Activated CD4-positive, alpha-beta T cell treated with anti-CD3 and anti-CD28 coated beads for 4 hours (primary cell): Measurements from ENCODE around the gene CELF2.

Experiments
- DNase-seq, 2 donors: peaks; one replicate each; pipeline ENCODE4 v3.0.0-alpha.2; 2020

The CELF2 gene

DNA sequence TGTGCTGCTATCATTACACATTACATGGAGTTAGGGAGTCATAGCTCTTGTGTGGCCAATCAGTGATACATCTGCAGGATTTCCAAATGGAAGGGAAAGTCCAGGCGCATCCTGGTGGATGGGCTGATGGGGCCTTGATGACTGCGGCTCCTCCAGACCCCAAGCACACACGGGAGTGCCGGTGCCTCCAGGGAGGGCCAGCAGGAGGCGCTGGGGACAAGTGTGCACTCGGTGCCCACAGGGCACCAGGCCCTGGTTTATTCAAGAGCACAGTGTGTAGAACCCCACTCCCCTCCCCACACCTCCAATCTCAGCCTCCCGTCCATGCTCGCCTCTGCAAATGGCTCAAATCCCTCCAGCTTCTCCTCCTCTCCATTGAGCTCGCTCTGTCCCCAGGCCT, 349.8 kb downstream of the CELF2 start:
- no peak for DNase-seq

DNA sequence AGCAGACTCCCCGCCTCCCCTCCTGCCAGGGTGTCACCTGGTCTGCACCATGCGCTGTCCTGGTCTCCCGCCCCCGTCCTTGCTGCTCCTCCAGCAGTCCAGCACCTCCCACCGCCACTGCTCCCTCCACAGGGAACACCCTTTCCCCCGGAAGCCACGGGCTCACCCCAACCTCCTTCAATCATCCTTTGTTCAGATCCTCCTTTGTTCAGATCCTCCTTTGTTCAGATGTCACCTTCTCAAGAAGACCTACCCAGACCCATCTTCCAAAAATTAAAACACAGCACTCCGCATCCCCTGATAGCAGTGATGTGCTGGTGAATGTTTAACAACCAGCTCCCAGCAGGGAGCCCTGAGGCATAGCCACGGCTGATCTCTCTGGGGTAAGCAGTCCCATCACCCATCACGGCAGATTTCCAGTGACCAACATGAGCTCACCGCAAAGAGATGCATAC, 356.1 kb downstream of the CELF2 start:
- DNase-seq: no peak

DNA sequence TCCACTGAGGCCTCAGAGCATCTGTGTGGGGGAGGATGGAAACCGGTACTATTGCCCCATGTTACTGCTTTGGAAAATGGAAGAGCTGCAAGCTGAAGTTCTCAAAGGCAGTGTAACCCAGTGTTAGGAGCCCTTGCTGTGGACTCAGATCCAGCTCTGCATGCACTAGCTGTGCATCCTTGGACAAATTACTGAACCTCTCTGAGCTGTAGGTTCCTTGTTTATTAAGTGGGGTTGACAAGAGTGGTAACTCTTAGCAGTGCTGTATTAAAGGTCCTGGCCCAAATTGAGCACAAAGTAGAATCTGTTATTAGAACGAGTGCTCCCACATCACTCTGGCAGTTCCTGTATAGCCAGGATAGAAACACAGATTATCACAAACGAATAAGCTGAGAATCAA, 359.6 kb downstream of the CELF2 start:
- DNase-seq: no peak

DNA sequence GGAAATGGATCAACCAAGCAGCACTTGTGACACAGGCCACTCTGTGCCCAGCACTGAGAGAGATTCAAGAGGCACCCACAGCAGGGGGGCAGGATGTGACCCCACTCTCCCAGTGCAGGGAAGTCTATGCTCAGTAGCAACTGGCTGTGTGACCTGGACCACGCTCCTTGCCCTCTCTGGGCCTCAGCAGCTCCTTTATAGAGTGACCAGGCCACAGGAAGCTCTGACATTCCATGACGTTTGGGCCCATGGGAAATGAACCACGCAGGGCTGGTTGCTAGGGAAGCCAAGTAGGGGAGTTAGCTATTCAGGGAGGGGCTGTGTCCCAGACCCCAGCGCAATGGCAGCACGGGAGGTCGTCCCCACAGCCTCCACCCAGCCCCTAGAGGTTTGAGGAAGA, 361.2 kb downstream of the CELF2 start:
- no peak for DNase-seq

DNA sequence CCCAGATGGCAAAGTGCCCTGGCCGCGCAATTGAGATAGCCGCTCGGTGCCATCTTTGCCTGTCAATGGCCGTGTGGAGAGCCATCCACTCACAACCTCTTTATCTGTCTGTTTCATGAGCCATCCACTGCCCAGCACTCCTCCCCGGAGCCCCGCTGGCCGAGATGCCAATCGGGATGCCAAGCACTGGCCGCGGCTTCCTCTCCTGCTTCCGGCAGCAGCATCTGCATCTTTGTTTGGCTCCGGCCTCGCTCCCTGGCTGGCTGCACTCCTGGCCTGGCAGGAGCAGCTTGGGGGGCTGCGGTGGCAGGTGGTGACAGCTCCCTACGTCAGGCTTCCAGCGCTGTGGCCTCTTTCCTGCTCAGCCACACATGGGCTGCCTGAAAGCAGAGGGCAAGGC, 362.1 kb downstream of the CELF2 start:
- DNase-seq: no peak

DNA sequence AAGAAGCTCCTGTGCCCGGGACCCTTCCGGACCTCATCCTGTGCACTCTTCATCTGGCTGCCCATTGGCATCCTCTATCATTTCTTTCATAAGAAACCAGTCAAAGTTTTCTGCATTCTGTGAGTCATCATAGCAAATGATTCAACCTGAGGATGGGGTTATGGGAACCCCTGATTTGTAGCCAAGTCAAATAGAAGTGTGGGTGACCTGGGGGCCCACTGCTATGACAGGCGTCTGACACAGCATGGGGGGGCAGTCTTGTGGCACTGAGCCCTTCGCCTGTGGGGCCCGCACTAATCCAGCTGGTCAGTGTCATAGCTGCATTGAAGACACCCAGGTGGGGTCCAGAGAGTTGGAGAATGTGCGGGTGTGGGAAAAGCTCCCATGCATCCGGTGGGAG, 363.4 kb downstream of the CELF2 start:
- no peak for DNase-seq

DNA sequence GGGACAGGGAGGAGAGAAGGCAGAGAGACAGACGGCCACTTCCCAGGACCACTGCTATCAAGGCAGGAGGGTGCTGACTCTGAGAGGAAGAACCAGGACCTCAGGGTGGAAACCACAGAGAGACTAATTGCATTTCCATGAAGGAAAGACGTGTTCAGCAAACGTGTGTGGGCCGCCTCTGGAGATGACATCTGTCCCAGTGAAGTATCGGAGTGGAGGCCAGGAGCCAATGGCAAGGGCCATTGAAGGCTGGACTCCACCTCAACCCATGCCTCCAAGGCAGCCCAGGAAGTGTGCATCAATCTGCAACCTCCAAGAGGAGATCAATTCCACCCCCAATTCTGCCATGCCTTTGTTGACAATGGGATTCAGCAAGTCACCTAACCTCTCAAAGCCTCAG, 363.8 kb downstream of the CELF2 start:
- no peak for DNase-seq

DNA sequence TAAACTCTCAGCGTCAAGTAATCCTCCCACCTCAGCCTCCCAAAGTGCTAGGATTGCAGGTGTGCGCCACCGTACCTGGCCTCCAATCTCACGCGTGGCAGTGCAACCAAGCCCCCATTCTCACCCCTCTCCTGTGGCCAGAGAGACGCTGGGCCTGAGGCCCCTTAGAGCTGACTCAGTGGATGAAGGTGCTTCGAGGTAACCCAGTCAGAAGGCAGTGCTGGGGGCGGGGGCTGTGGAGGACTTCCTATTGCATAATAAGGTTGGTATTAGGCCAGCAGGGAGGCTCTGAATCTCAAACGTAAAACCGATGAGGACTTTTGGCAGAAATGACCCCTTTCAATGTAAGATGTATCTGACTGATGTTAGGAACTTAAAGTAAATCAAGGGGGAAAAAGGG, 364.5 kb downstream of the CELF2 start:
- no peak for DNase-seq

DNA sequence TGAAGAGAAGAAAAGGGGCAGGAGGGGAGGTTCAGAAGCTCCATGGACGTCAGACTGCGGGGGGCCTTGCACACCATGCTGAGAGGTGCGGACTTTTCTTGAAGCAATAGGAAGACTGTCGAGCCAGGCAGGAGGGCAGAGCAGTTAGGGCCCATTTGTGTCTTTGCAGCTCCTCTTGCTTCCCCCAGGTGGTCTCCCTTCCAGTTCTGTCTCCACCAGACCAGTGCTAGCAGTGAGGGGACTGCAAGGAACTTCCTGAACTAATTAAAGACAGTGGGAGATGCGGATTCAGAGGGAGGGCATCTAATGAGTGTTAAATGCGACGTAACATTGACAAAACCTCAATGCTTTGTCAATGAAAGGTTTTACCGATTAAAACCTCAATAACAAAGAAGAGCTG, 368.4 kb downstream of the CELF2 start:
- no peak for DNase-seq
